ENCODE results near the gene PAK4. TPM values are rescaled to one million over a fixed set of nuclear protein-coding genes. Genes with fewer than 3 reads are reported as not detected.

PAK4 gene
- total and polyA plus RNA-seq, 10 of the 15 experiments (the other 5 are each of a cell fraction or from before 2014, with no cell fraction given), result 0.08 to 19.3 (median 5.9) TPM

GRCh38 chr19:39154629-39155100 lies 29.1 kb downstream of the PAK4 start (continued):
- TF ChIP-seq NRF1 (conservative IDR thresholded peaks at IDR 0.05; ENCODE audit: low read depth, low read length), result no peak
- TF ChIP-seq CEBPZ (IDR thresholded peaks at IDR 0.05; ENCODE audit: low read depth, low read length), result no peak
- TF ChIP-seq EGR1 (IDR thresholded peaks at IDR 0.05; ENCODE audit: borderline replicate concordance in 1 of 2, low read depth in 2 of 2, low read length in 2 of 2), result no peak
- TF ChIP-seq STAT1 (conservative IDR thresholded peaks at IDR 0.05), result no peak
- no peak for TF ChIP-seq ASH2L (IDR thresholded peaks at IDR 0.05; ENCODE audit: borderline replicate concordance, low read depth)
- no peak for TF ChIP-seq SIX5 (IDR thresholded peaks at IDR 0.05; ENCODE audit: low read depth, low read length, severe bottlenecking)
- no peak for TF ChIP-seq SUPT20H (IDR thresholded peaks at IDR 0.05; ENCODE audit: borderline replicate concordance, control insufficient read depth, low read depth, low read length)

GRCh38 chr19:39155114-39155700 lies 29.6 kb downstream of the PAK4 start:
- H3K79me2 ChIP-seq (ENCODE audit: control insufficient read depth, insufficient read depth, low read length), result no peaks in the 10 kb centered on the region
- in situ Hi-C loops (cut with MboI), result no loop called here
- no peak for DNase-seq (ENCODE audit: low read depth, low spot score)
- intact Hi-C loops (cut with micrococcal nuclease; ENCODE audit: unreplicated experiment), result no loop called here
- no peak for ATAC-seq
- no peak overlapping the region for H3K27ac ChIP-seq (ENCODE audit: control insufficient read depth, insufficient read depth)
- CTCF ChIA-PET, result no interaction called here
- no peak overlapping the region for H3K4me3 ChIP-seq
- H4K20me1 ChIP-seq (ENCODE audit: control insufficient read depth, insufficient read depth), result no peaks in the 10 kb centered on the region
- WGBS (ENCODE audit: insufficient coverage, insufficient replicate concordance, low lambda C conversion rate, missing lambda C conversion rate), result 60% methylated on average over 11 of the region's 11 CpGs
- no peak for FAIRE-seq
- H3K4me2 ChIP-seq (ENCODE audit: control insufficient read depth, insufficient read depth), result no peak overlapping the region
- no peaks in the 10 kb centered on the region for H3K27me3 ChIP-seq (replicated peaks in 1 of 2; ENCODE audit: control insufficient read depth in 2 of 2, insufficient read depth in 2 of 2, low read length in 1 of 2)
- no peaks in the 10 kb centered on the region for H3K36me3 ChIP-seq (ENCODE audit: control insufficient read depth in 2 of 2, insufficient read depth in 2 of 2, low read length in 1 of 2)
- no peak overlapping the region for H3K9ac ChIP-seq (ENCODE audit: control insufficient read depth, insufficient read depth, low read length)
- H2AFZ ChIP-seq (ENCODE audit: control insufficient read depth, low read depth, low read length), result no peak overlapping the region
- POLR2A ChIA-PET, result no interaction called here
- H3K9me3 ChIP-seq (replicated peaks; ENCODE audit: control insufficient read depth, insufficient read depth, low read length), result no peaks in the 10 kb centered on the region
- no peaks in the 10 kb centered on the region for H3K4me1 ChIP-seq (ENCODE audit: control insufficient read depth, insufficient read depth, low read length)
- RAD21 ChIA-PET (ENCODE audit: unreplicated experiment), result no interaction called here
- SMC1A ChIA-PET (ENCODE audit: uncharacterized antibody, unreplicated experiment), result no interaction called here
- BruUV-seq (replicated peaks), result no TSS peak
- TF ChIP-seq BRCA1 (IDR thresholded peaks at IDR 0.05; ENCODE audit: low read depth, low read length) (no peak), SMAD5 (IDR thresholded peaks at IDR 0.05; ENCODE audit: low read depth) (no peak), GATAD2B (conservative IDR thresholded peaks at IDR 0.05; ENCODE audit: low read depth) (no peak), YBX1 (IDR thresholded peaks at IDR 0.05) (no peak), CBFB (IDR thresholded peaks at IDR 0.05; ENCODE audit: low read depth) (no peak), BACH1 (IDR thresholded peaks at IDR 0.05; ENCODE audit: borderline replicate concordance) (no peak), IKZF1 (conservative IDR thresholded peaks at IDR 0.05) (no peak), MTA3 (IDR thresholded peaks at IDR 0.05; ENCODE audit: borderline replicate concordance, low read length) (no peak), MTA2 (IDR thresholded peaks at IDR 0.05; ENCODE audit: low read depth) (no peak), ZBED1 (IDR thresholded peaks at IDR 0.05; ENCODE audit: borderline replicate concordance) (no peak), SREBF1 (IDR thresholded peaks at IDR 0.05; ENCODE audit: low read length) (no peak), KLF5 (IDR thresholded peaks at IDR 0.05; ENCODE audit: partially characterized antibody) (no peak), GABPA (IDR thresholded peaks at IDR 0.05; ENCODE audit: low read depth) (no peak)
